Measurements from ENCODE around the gene GNAL. TPM values are rescaled to one million over a fixed set of nuclear protein-coding genes. Genes with fewer than 3 reads are reported as not detected.

The GNAL gene
- total RNA-seq, 1 donor from 2014 or later = 4.5 TPM

DNA sequence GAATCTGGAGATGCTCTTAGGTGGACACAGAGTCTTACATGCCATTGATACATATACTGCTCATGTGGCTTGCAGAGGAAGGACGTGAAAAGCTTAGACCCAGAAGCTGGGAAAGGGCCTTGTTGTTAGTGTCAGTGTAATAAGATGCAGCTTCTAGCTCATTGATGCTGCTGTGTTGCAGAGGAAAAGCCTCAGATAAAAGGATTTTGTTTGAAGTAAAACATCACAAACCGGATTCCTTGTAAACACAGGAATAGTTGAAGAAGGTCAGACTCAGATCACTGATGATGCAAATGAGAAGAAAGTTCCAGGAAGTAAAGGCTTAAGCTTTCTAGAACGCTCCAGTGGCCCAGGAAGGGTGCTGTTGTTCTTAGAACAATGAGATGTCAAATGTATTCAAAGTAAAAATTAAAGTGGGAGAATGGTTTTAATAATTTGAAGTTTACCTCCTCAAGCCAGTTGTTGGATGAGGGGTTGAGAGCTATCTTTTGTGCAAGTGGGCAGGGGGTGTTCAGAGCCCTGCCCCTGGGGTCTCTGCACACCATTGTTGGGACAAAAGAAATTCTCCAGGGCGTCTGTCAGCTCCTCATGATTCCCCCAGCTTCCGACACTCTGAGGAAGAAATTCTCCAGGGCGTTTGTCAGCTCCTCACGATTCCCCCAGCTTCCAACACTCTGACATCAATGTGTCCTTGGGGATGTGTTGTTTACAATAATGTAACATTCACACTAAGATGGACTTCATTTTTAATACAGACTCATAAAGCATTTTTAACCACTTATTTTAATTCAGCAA lies 100.8 kb downstream of the GNAL start:
- Histone ChIP-seq H3K9ac (ENCODE audit: low read length) (no peak overlapping the region), H2AFZ (ENCODE audit: low read depth, low read length) (peak overlapping the region; percentile 16), H3K36me3 (ENCODE audit: insufficient read depth, low read length) (no peaks in the 10 kb centered on the region), H3K27me3 (ENCODE audit: insufficient read depth, low read length) (no peaks in the 10 kb centered on the region), H3K9me3 (ENCODE audit: insufficient read depth, low read depth, low read length) (no peaks in the 10 kb centered on the region), H3K4me3 (ENCODE audit: insufficient read depth, low read depth, low read length) (no peak overlapping the region), H3K79me2 (ENCODE audit: insufficient read depth, low read length) (no peaks in the 10 kb centered on the region), H3K27ac (ENCODE audit: low read depth, low read length) (no peak overlapping the region), H3K4me2 (ENCODE audit: low read length) (no peak overlapping the region), H4K20me1 (ENCODE audit: insufficient read depth, low read length) (no peaks in the 10 kb centered on the region), H3K4me1 (ENCODE audit: insufficient read depth, low read length) (peaks cover under 1% of the 10 kb centered on the region)
- no peak for TF ChIP-seq EZH2 (IDR thresholded peaks at IDR 0.05; ENCODE audit: insufficient read depth, low read length)
- TF ChIP-seq, protein P1, sequence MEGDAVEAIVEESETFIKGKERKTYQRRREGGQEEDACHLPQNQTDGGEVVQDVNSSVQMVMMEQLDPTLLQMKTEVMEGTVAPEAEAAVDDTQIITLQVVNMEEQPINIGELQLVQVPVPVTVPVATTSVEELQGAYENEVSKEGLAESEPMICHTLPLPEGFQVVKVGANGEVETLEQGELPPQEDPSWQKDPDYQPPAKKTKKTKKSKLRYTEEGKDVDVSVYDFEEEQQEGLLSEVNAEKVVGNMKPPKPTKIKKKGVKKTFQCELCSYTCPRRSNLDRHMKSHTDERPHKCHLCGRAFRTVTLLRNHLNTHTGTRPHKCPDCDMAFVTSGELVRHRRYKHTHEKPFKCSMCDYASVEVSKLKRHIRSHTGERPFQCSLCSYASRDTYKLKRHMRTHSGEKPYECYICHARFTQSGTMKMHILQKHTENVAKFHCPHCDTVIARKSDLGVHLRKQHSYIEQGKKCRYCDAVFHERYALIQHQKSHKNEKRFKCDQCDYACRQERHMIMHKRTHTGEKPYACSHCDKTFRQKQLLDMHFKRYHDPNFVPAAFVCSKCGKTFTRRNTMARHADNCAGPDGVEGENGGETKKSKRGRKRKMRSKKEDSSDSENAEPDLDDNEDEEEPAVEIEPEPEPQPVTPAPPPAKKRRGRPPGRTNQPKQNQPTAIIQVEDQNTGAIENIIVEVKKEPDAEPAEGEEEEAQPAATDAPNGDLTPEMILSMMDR (IDR thresholded peaks at IDR 0.05; ENCODE audit: insufficient read depth, low read depth, low read length) = no peak
- no peaks in the 10 kb centered on the region for H3K27me3 Mint-ChIP-seq (ENCODE audit: low read depth, unreplicated experiment)
- no peak overlapping the region for H3K4me3 Mint-ChIP-seq (ENCODE audit: unreplicated experiment)
- peaks cover 21% of the 10 kb centered on the region for H3K4me1 Mint-ChIP-seq (ENCODE audit: low read depth, unreplicated experiment)
- FAIRE-seq (no peak), DNase-seq (ENCODE audit: low read depth) (no peak)
- no peaks in the 10 kb centered on the region for H3K9me3 Mint-ChIP-seq (ENCODE audit: unreplicated experiment)
- H3K36me3 Mint-ChIP-seq (ENCODE audit: low read depth, unreplicated experiment) = no peaks in the 10 kb centered on the region
- H3K27ac Mint-ChIP-seq (ENCODE audit: unreplicated experiment) = no peak overlapping the region

DNA sequence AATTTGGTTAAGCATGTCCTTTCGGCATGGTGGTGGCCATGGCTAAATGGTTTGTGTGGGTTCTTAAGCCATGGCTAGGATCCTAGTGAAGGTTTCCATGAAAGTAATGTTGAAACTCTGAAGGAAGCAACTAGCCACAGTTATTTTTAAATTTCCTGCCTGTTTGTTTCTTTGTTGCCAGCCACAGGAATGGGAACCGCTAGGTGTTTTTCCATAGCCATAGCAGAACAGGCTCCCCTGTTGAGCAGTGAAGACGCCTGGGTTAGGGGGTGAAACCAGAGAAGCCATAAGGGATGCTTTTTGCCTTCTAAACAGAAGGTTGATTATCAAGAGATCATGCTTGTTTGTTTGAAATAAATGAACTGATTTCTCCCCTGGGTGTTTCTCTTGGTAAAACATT lies 102.1 kb downstream of the GNAL start:
- H3K4me2 ChIP-seq (ENCODE audit: low read length) = no peak overlapping the region
- H3K27ac Mint-ChIP-seq (ENCODE audit: unreplicated experiment) = no peak overlapping the region
- no peaks in the 10 kb centered on the region for H3K9me3 ChIP-seq (ENCODE audit: insufficient read depth, low read depth, low read length)
- H3K27me3 ChIP-seq (ENCODE audit: insufficient read depth, low read length) = no peaks in the 10 kb centered on the region
- H3K79me2 ChIP-seq (ENCODE audit: insufficient read depth, low read length) = no peaks in the 10 kb centered on the region
- no peaks in the 10 kb centered on the region for H3K4me1 ChIP-seq (ENCODE audit: insufficient read depth, low read length)
- H3K9me3 Mint-ChIP-seq (ENCODE audit: unreplicated experiment) = no peaks in the 10 kb centered on the region
- DNase-seq (ENCODE audit: low read depth) (no peak), FAIRE-seq (no peak)
- no peaks in the 10 kb centered on the region for H3K36me3 Mint-ChIP-seq (ENCODE audit: low read depth, unreplicated experiment)
- no peak overlapping the region for H2AFZ ChIP-seq (ENCODE audit: low read depth, low read length)
- no peaks in the 10 kb centered on the region for H3K36me3 ChIP-seq (ENCODE audit: insufficient read depth, low read length)
- H3K4me1 Mint-ChIP-seq (ENCODE audit: low read depth, unreplicated experiment) = peaks cover 10% of the 10 kb centered on the region
- no peak overlapping the region for H3K27ac ChIP-seq (ENCODE audit: low read depth, low read length)
- H3K9ac ChIP-seq (ENCODE audit: low read length) = no peak overlapping the region
- H3K27me3 Mint-ChIP-seq (ENCODE audit: low read depth, unreplicated experiment) = no peaks in the 10 kb centered on the region
- TF ChIP-seq, protein P1 (IDR thresholded peaks at IDR 0.05; ENCODE audit: insufficient read depth, low read depth, low read length) = no peak
- TF ChIP-seq EZH2 (IDR thresholded peaks at IDR 0.05; ENCODE audit: insufficient read depth, low read length) = no peak
- H4K20me1 ChIP-seq (ENCODE audit: insufficient read depth, low read length) = no peaks in the 10 kb centered on the region
- H3K4me3 Mint-ChIP-seq (ENCODE audit: unreplicated experiment) = no peak overlapping the region
- no peak overlapping the region for H3K4me3 ChIP-seq (ENCODE audit: insufficient read depth, low read depth, low read length)

DNA sequence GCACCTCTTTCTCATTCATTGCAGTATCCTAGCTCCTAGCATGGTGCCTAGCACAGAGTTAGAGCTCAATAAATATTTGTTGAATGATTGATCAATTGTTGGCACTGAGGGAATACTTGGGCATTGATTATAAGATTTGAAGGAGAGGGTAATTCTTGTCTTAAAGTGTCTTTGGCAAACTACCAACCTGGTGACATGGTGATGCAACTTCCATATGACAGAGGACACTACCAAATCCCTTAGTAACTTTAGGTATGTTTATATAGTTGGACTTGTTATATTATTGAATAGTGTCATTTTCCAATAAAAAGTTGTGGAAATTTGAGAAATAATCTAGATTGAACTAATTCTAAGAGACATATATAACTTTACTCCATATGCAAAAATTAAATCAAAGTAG lies 103.6 kb downstream of the GNAL start:
- peaks cover 10% of the 10 kb centered on the region for H3K4me1 Mint-ChIP-seq (ENCODE audit: low read depth, unreplicated experiment)
- no peak for FAIRE-seq
- H3K4me1 ChIP-seq (ENCODE audit: insufficient read depth, low read length) = no peaks in the 10 kb centered on the region
- no peak for DNase-seq (ENCODE audit: low read depth)
- H3K4me3 ChIP-seq (ENCODE audit: insufficient read depth, low read depth, low read length) = no peak overlapping the region
- H3K27me3 ChIP-seq (ENCODE audit: insufficient read depth, low read length) = no peaks in the 10 kb centered on the region
- no peak overlapping the region for H3K4me3 Mint-ChIP-seq (ENCODE audit: unreplicated experiment)
- H3K9ac ChIP-seq (ENCODE audit: low read length) = no peak overlapping the region
- no peaks in the 10 kb centered on the region for H4K20me1 ChIP-seq (ENCODE audit: insufficient read depth, low read length)
- H3K27me3 Mint-ChIP-seq (ENCODE audit: low read depth, unreplicated experiment) = no peaks in the 10 kb centered on the region
- H3K36me3 ChIP-seq (ENCODE audit: insufficient read depth, low read length) = no peaks in the 10 kb centered on the region
- H2AFZ ChIP-seq (ENCODE audit: low read depth, low read length) = no peak overlapping the region
- no peak overlapping the region for H3K27ac Mint-ChIP-seq (ENCODE audit: unreplicated experiment)
- H3K27ac ChIP-seq (ENCODE audit: low read depth, low read length) = no peak overlapping the region
- H3K79me2 ChIP-seq (ENCODE audit: insufficient read depth, low read length) = no peaks in the 10 kb centered on the region
- no peaks in the 10 kb centered on the region for H3K9me3 ChIP-seq (ENCODE audit: insufficient read depth, low read depth, low read length)
- H3K36me3 Mint-ChIP-seq (ENCODE audit: low read depth, unreplicated experiment) = no peaks in the 10 kb centered on the region
- no peaks in the 10 kb centered on the region for H3K9me3 Mint-ChIP-seq (ENCODE audit: unreplicated experiment)
- H3K4me2 ChIP-seq (ENCODE audit: low read length) = no peak overlapping the region
- TF ChIP-seq EZH2 (IDR thresholded peaks at IDR 0.05; ENCODE audit: insufficient read depth, low read length) = no peak
- TF ChIP-seq, protein P1 (IDR thresholded peaks at IDR 0.05; ENCODE audit: insufficient read depth, low read depth, low read length) = no peak
